ENCODE measurements around the gene SERPINA6. TPM values are rescaled to one million over a fixed set of nuclear protein-coding genes. Genes with fewer than 3 reads are reported as not detected.
"Not testable (repeated sequence)": the region's sequence is repeated elsewhere in the genome, so short reads cannot be mapped to it uniquely, and the experiment has no call there.

The SERPINA6 gene
- total RNA-seq, 2 donors from 2014 or later = not detected

DNA sequence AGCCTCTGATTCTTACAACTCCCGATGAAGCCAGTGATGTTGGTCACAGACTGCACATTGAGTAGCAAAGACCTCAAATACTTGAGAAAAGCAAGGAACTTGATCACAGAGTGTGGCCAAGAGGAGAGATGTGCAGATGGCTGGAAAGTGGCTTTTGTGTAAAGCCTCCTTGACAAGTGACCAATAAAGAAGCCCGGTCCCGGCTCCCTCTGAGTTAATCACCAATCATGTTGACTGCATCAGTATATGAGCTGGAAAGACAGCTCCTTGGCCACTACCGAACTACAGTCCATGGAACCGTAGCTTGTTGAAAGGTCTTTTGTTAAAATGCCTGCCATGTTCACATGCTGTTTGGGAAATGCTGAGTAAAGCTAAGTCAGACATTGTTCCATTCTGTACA lies 23.7 kb upstream of the SERPINA6 start:
- DNase-seq (ENCODE audit: low spot score) = peak; percentile 28
- H3K4me3 ChIP-seq = no peak overlapping the region
- H3K36me3 ChIP-seq = no peaks in the 10 kb centered on the region
- no peak overlapping the region for H3K27ac ChIP-seq
- no peaks in the 10 kb centered on the region for H3K27me3 ChIP-seq
- TF ChIP-seq CTCF (IDR thresholded peaks at IDR 0.05) = no peak
- peaks cover 0 to 12% of the 10 kb centered on the region in 2 donors for H3K4me1 ChIP-seq
- no peaks in the 10 kb centered on the region for H3K9me3 ChIP-seq

GRCh38 chr14:94346065-94346786 lies 23.1 kb upstream of the SERPINA6 start:
- peak; percentile 42 for DNase-seq (ENCODE audit: low spot score)
- not testable (repeated sequence) for H3K27ac ChIP-seq, H3K4me3 ChIP-seq, H3K9me3 ChIP-seq, H3K27me3 ChIP-seq, H3K36me3 ChIP-seq
- peaks cover 0 to 18% of the 10 kb centered on the region in 2 donors for H3K4me1 ChIP-seq

DNA sequence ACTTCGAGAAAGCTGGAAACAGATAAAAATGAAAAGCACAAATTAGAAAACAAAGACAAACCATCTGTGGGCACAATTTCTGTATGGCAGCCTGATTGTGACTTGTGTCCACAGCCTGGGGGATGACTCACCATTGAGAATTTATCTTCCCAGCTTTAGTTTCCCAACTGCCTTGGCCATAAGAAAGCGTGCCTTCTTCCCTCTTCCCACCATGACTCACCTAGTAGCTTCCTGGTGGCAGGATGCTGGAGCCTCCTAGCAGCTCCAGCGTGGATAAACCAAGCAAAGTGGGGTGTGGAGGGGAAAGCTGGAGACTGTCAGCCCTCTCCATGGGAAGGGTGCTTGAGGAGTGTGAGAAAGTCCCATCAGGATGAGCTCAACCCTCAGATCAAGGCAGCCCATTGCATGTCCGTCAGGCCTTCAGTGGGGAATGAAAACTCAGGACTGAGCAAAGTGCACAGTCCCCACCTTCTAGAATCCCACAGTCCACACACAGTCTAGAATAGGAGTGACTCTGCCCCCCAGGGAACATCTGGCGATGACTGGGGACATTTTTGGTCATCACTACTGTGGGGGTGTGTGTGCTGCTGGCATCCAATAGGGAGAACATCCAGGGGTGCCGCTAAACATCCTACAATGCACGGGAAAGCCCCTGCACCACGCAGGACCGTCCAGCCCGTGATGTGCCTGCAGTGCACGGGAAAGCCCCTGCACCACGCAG lies 22.4 kb upstream of the SERPINA6 start:
- Histone ChIP-seq H3K36me3 (no peaks in the 10 kb centered on the region), H3K4me3 (no peak overlapping the region), H3K27me3 (no peaks in the 10 kb centered on the region), H3K9me3 (no peaks in the 10 kb centered on the region), H3K27ac (no peak overlapping the region), H3K4me1 (peaks cover 0 to 18% of the 10 kb centered on the region in 2 donors)
- peak; percentile 56 for DNase-seq (ENCODE audit: low spot score)
- no peak for TF ChIP-seq CTCF (IDR thresholded peaks at IDR 0.05)

- H3K27ac ChIP-seq = no peak overlapping the region
- H3K4me3 ChIP-seq = no peak overlapping the region
- H3K9me3 ChIP-seq = no peaks in the 10 kb centered on the region
- no peak for TF ChIP-seq CTCF (IDR thresholded peaks at IDR 0.05)
- no peaks in the 10 kb centered on the region for H3K27me3 ChIP-seq
- no peaks in the 10 kb centered on the region for H3K36me3 ChIP-seq
- H3K4me1 ChIP-seq = peaks cover 0 to 18% of the 10 kb centered on the region in 2 donors
- no peak for DNase-seq (ENCODE audit: low spot score)
Observed at GRCh38 chr14:94344389-94344788, 21.3 kb upstream of the SERPINA6 start.

DNA sequence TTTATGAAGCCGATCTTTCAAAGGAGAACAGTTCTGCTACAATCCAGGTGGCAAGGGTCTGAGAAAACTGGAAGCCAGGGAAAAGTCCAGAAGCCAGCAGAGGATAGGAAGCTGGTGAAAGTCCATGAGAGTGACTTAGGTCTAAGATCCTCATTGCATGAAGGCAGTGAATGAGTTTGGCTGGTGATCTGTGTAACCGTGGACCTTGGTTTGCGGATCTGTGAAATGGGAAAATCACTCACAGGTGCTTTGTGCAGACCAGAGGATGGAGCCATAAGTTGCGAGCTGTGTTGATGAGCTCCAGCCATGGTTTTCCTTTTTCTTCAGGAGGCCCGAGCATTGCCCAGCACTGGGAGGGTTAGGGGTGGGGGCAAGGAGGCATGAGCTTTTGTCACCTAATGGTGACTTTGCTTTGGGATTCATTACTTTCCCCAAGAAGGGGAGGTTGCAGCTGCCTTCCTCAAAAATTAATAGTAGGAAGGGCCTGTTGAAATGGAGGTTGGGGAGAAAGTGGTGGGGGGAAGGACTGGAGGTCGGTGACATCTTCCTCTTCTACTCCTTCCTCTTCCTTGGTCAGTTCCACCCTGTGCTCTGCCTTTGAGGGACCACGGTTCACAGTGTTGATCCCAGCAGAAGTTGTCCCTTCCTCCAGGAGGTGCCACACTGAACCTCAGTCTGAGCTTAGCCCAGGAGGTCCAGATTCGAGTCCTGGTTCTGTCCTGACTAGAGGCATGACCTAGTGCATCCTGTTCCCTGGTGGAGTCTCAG lies 20.3 kb upstream of the SERPINA6 start:
- H3K4me1 ChIP-seq = peaks cover 0 to 18% of the 10 kb centered on the region in 2 donors
- H3K9me3 ChIP-seq = no peaks in the 10 kb centered on the region
- H3K27ac ChIP-seq = no peak overlapping the region
- no peak for TF ChIP-seq CTCF (IDR thresholded peaks at IDR 0.05)
- H3K4me3 ChIP-seq = no peak overlapping the region
- H3K36me3 ChIP-seq = no peaks in the 10 kb centered on the region
- no peaks in the 10 kb centered on the region for H3K27me3 ChIP-seq
- DNase-seq (ENCODE audit: low spot score) = peak; percentile 46
